GM12878 (cell line): ENCODE results near the gene KIF21B. TPM values are rescaled to one million over a fixed set of nuclear protein-coding genes. Genes with fewer than 3 reads are reported as not detected.

Experiments used
- ATAC-seq: fragments of 200-7000 bp; cut with Tn5 transposase; 3 replicates; pipeline ENCODE4 v1.9.1; 2020; ENCODE audit warnings: mild to moderate bottlenecking, moderate library complexity
- BruUV-seq: library from RNA; stranded (reverse); fragments of 400-500 nt; replicated peaks from 2 replicates; lab custom pipeline; 2021; lab: Mats Ljungman, UMichigan
- CTCF ChIA-PET: fragments of 300-600 bp; sonication (Branson Sonifier 250); formaldehyde crosslinking; extraction: SDS; loops from one replicate; lab custom pipeline; 2021; ENCODE audit warnings: inconsistent platforms; lab: Yijun Ruan, JAX
- POLR2A ChIA-PET: fragments of 350-600 bp; formaldehyde crosslinking; extraction: SDS; loops from one replicate; lab custom pipeline; 2021; ENCODE audit warnings: inconsistent platforms; lab: Charles Lee
- RAD21 ChIA-PET: fragments of 300-600 bp; sonication (Branson Sonifier 250); formaldehyde crosslinking; loops from one replicate; lab custom pipeline; 2023; ENCODE audit warnings: antibody characterized with exemption; ENCODE audit not compliant: unreplicated experiment; lab: Charles Lee
- SMC1A ChIA-PET: fragments of 300-600 bp; sonication (Branson Sonifier 250); formaldehyde crosslinking; loops from one replicate; lab custom pipeline; 2023; ENCODE audit not compliant: unreplicated experiment, uncharacterized antibody; lab: Charles Lee
- DNase-seq: peaks from one replicate; pipeline ENCODE4 v3.0.0-alpha.2; 2011; ENCODE audit warnings: low read depth, low spot score
- FAIRE-seq: peaks from 3 replicates; lab custom pipeline; 2011; peaks lifted over from hg19 to GRCh38; lab: Jason Lieb, UNC
- H2AFZ ChIP-seq: 2 replicates; pipeline ENCODE4 v1.6.0; 2011; ENCODE audit warnings: low read depth, low read length, control low read depth; ENCODE audit not compliant: control insufficient read depth
- H3K27ac ChIP-seq: 2 replicates; pipeline ENCODE4 v1.5.1; 2011; ENCODE audit warnings: control low read depth; ENCODE audit not compliant: control insufficient read depth, insufficient read depth
- H3K27me3 ChIP-seq, 2 experiments: replicated peaks in 1 of 2; 2 replicates each; pipeline versions ENCODE4 v1.6.0 to v1.6.1; 2011; ENCODE audit warnings: low read length in 1 of 2; ENCODE audit not compliant: control insufficient read depth in 2 of 2, insufficient read depth in 2 of 2
- H3K36me3 ChIP-seq, 2 experiments: 2 replicates each; pipeline ENCODE4 v1.5.1; 2011; ENCODE audit warnings: low read length in 1 of 2; ENCODE audit not compliant: control insufficient read depth in 2 of 2, insufficient read depth in 2 of 2
- H3K4me1 ChIP-seq: 2 replicates; pipeline ENCODE4 v1.6.1; 2011; ENCODE audit warnings: mild to moderate bottlenecking, low read length, moderate library complexity, mixed read lengths; ENCODE audit not compliant: control insufficient read depth, insufficient read depth
- H3K4me2 ChIP-seq: 2 replicates; pipeline ENCODE4 v1.6.0; 2011; ENCODE audit warnings: control low read depth; ENCODE audit not compliant: control insufficient read depth, insufficient read depth
- H3K4me3 ChIP-seq: fragments of 200-600 bp; sonication (generic); 2 replicates; pipeline ENCODE4 v1.5.1; 2016
- H3K79me2 ChIP-seq: 2 replicates; pipeline ENCODE4 v1.6.0; 2011; ENCODE audit warnings: low read length; ENCODE audit not compliant: control insufficient read depth, insufficient read depth
- H3K9ac ChIP-seq: 2 replicates; pipeline ENCODE4 v1.8.0; 2011; ENCODE audit warnings: low read length, control low read depth, mixed read lengths; ENCODE audit not compliant: control insufficient read depth, insufficient read depth
- H3K9me3 ChIP-seq: replicated peaks from 3 replicates; pipeline ENCODE4 v1.5.1; 2011; ENCODE audit warnings: mild to moderate bottlenecking, low read length; ENCODE audit not compliant: control insufficient read depth, insufficient read depth
- H4K20me1 ChIP-seq: 2 replicates; pipeline ENCODE4 v1.6.0; 2011; ENCODE audit not compliant: control insufficient read depth, insufficient read depth
- BMI1 ChIP-seq: fragments of 450-650 bp; IDR thresholded peaks from 2 replicates; pipeline ENCODE4 v1.6.1; 2016; ENCODE audit warnings: mild to moderate bottlenecking, moderate library complexity, borderline replicate concordance
- CREM ChIP-seq: IDR thresholded peaks from 2 replicates; pipeline ENCODE4 v1.6.1; 2014; ENCODE audit warnings: antibody characterized with exemption, low read depth
- EGR1 ChIP-seq, 2 experiments: IDR thresholded peaks; 1 replicate in 1 of 2; 2 replicates in 1 of 2; pipeline ENCODE4 v1.6.1; 2011 to 2012; ENCODE audit warnings: low read depth in 2 of 2, low read length in 2 of 2, borderline replicate concordance in 1 of 2, mild to moderate bottlenecking in 1 of 2, moderate library complexity in 1 of 2
- ESRRA ChIP-seq: IDR thresholded peaks from 2 replicates; pipeline ENCODE4 v1.6.1; 2012; ENCODE audit warnings: mild to moderate bottlenecking, low read length, improper control_type of control experiment
- ETV6 ChIP-seq, 2 experiments: fragments of 450-650 bp in 1 of 2; IDR thresholded peaks in 1 of 2; conservative IDR thresholded peaks in 1 of 2; 2 replicates each; pipeline ENCODE4 v1.6.1; 2014; ENCODE audit warnings: antibody characterized with exemption in 1 of 2, borderline replicate concordance in 1 of 2, low read depth in 1 of 2, mild to moderate bottlenecking in 1 of 2, moderate library complexity in 1 of 2
- IKZF2 ChIP-seq, 2 experiments: fragments of 450-650 bp; IDR thresholded peaks; 2 replicates each; pipeline ENCODE4 v1.6.1; 2017; ENCODE audit warnings: mild to moderate bottlenecking in 2 of 2, moderate library complexity in 2 of 2
- LARP7 ChIP-seq: fragments of 450-650 bp; IDR thresholded peaks from 2 replicates; pipeline ENCODE4 v1.6.1; 2017; ENCODE audit warnings: mild to moderate bottlenecking
- MEF2A ChIP-seq: IDR thresholded peaks from 2 replicates; pipeline ENCODE4 v1.6.1; 2011; ENCODE audit warnings: low read depth, mild to moderate bottlenecking, low read length, moderate library complexity; ENCODE audit not compliant: insufficient read depth
- PKNOX1 ChIP-seq: fragments of 450-650 bp; IDR thresholded peaks from 2 replicates; pipeline ENCODE4 v1.6.1; 2016; ENCODE audit warnings: mild to moderate bottlenecking
- SUZ12 ChIP-seq: fragments of 200-600 bp; sonication (generic); IDR thresholded peaks from one replicate; pipeline ENCODE4 v1.6.1; 2018; ENCODE audit warnings: antibody characterized with exemption, mild to moderate bottlenecking; ENCODE audit not compliant: unreplicated experiment
- TCF7 ChIP-seq: IDR thresholded peaks from 2 replicates; pipeline ENCODE4 v1.6.1; 2014; ENCODE audit warnings: antibody characterized with exemption, borderline replicate concordance
- ZSCAN29 ChIP-seq: fragments of 450-650 bp; IDR thresholded peaks from 2 replicates; pipeline ENCODE4 v1.6.1; 2017; ENCODE audit warnings: mild to moderate bottlenecking, moderate library complexity
- WGBS: methylation state at CpG from one replicate; pipeline ENCODE4 v1.1.6; 2016; ENCODE audit warnings: low lambda C conversion rate; ENCODE audit not compliant: insufficient replicate concordance, insufficient coverage; ENCODE audit errors: missing lambda C conversion rate; 5-methylcytosine and 5-hydroxymethylcytosine counted together
- in situ Hi-C: fragments of 300-500 bp; cut with MboI; formaldehyde crosslinking; loops from 9 replicates; pipeline ENCODE4 v1.14.3; 2018; ENCODE audit warnings: mixed read lengths
- intact Hi-C: fragments of 100-400 bp; cut with micrococcal nuclease; formaldehyde crosslinking; loops from one replicate; pipeline ENCODE4 v1.14.2; 2022; ENCODE audit not compliant: unreplicated experiment
- polyA plus RNA-seq, 11 experiments: library from polyadenylated mRNA; depleted of rRNA in 4 of 11; unstranded in 6 of 11; stranded (reverse) in 5 of 11; fragments of >200 nt; fragmentation: Nextera tagmentation in 4 of 11; fragmentation: Illumina TruSeq in 1 of 11; extraction: Ambion mirVana in 4 of 11; extraction: Trizol in 1 of 11; gene quantifications; 1 replicate in 1 of 11; 2 replicates in 10 of 11; pipeline versions ENCODE4 v1.2.1 to v1.2.3, GENCODE V29; 2011 to 2016; ENCODE audit warnings: inconsistent platforms in 2 of 11, missing spikeins in 2 of 11, low read depth in 1 of 11
- total RNA-seq, 4 experiments: library from RNA; depleted of rRNA in 3 of 4; stranded (reverse); fragments of >200 nt in 3 of 4; fragmentation: Illumina TruSeq in 1 of 4; extraction: Trizol in 1 of 4; gene quantifications; 2 replicates each; pipeline versions ENCODE4 v1.2.1 to v1.2.3, GENCODE V29; 2013 to 2021
- TF ChIP-seq, protein P1 (sequence below): fragments of 450-650 bp; IDR thresholded peaks from 2 replicates; pipeline ENCODE4 v1.6.1; 2018; ENCODE audit warnings: borderline replicate concordance, mild to moderate bottlenecking; ENCODE audit not compliant: partially characterized antibody

KIF21B gene
- total and polyA plus RNA-seq, 10 of the 15 experiments (the other 5 are each of a cell fraction or from before 2014, with no cell fraction given): 2.3 to 47.7 (median 12.6) TPM

- peaks cover 2 to 7% of the 10 kb centered on the region in 2 experiments for H3K27me3 ChIP-seq
- H3K9me3 ChIP-seq: no peaks in the 10 kb centered on the region
- BruUV-seq: no TSS peak
- H2AFZ ChIP-seq: no peak overlapping the region
- DNase-seq: no peak
- ATAC-seq: no peak
- in situ Hi-C loops (no loop called here), intact Hi-C loops (no loop called here)
- H4K20me1 ChIP-seq: no peaks in the 10 kb centered on the region
- ChIA-PET POLR2A (no interaction called here), SMC1A (interaction anchor here (1.4 kb wide), 1 partner anchor 15 kb away, joined by 3 read pairs; no protein-coding TSS in a partner anchor), CTCF (no interaction called here), RAD21 (interaction anchor here (0.9 kb wide), 1 partner anchor 1010 kb away, joined by 3 read pairs; no protein-coding TSS in a partner anchor)
- no peak for FAIRE-seq
- TF ChIP-seq ESRRA (no peak), CREM (no peak), TCF7 (no peak), EGR1 (IDR thresholded peaks at IDR 0.05; ENCODE audit: borderline replicate concordance in 1 of 2, low read depth in 2 of 2, low read length in 2 of 2) (no peak), IKZF2 (IDR thresholded peaks at IDR 0.05) (no peak), ZSCAN29 (no peak), MEF2A (no peak), PKNOX1 (no peak), ETV6 (conservative IDR thresholded peaks at IDR 0.05 in 1 of 2, IDR thresholded peaks at IDR 0.05 in 1 of 2; ENCODE audit: borderline replicate concordance in 1 of 2, low read depth in 1 of 2) (no peak), BMI1 (no peak), SUZ12 (no peak), LARP7 (no peak)
- TF ChIP-seq, protein P1, sequence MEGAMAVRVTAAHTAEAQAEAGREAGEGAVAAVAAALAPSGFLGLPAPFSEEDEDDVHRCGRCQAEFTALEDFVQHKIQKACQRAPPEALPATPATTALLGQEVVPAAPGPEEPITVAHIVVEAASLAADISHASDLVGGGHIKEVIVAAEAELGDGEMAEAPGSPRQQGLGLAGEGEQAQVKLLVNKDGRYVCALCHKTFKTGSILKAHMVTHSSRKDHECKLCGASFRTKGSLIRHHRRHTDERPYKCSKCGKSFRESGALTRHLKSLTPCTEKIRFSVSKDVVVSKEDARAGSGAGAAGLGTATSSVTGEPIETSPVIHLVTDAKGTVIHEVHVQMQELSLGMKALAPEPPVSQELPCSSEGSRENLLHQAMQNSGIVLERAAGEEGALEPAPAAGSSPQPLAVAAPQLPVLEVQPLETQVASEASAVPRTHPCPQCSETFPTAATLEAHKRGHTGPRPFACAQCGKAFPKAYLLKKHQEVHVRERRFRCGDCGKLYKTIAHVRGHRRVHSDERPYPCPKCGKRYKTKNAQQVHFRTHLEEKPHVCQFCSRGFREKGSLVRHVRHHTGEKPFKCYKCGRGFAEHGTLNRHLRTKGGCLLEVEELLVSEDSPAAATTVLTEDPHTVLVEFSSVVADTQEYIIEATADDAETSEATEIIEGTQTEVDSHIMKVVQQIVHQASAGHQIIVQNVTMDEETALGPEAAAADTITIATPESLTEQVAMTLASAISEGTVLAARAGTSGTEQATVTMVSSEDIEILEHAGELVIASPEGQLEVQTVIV: no peak
- no peak overlapping the region for H3K9ac ChIP-seq
- WGBS: 47% methylated on average over 10 of the region's 10 CpGs
- no peak overlapping the region for H3K27ac ChIP-seq
- no peaks in the 10 kb centered on the region for H3K4me1 ChIP-seq
- no peak overlapping the region for H3K4me2 ChIP-seq
- no peak overlapping the region for H3K4me3 ChIP-seq
- H3K36me3 ChIP-seq: no peaks in the 10 kb centered on the region
- no peaks in the 10 kb centered on the region for H3K79me2 ChIP-seq
Observed at GRCh38 chr1:201065686-201066085, 42.2 kb upstream of the KIF21B start.
